IPS-11a (cell line): ENCODE data around the gene THAP4.
"Not testable (repeated sequence)": the region's sequence is repeated elsewhere in the genome, so short reads cannot be mapped to it uniquely, and the experiment has no call there.

Source experiments
- H3K4me3 ChIP-seq: one replicate; pipeline ENCODE4 v1.5.1; 2013; ENCODE audit warnings: low read depth, low read length, control low read depth

The THAP4 gene

GRCh38 chr2:241589863-241590262 is 47.1 kb downstream of the THAP4 start:
- H3K4me3 ChIP-seq, result not testable (repeated sequence)

GRCh38 chr2:241586564-241587264 is 50.2 kb downstream of the THAP4 start:
- no peak overlapping the region for H3K4me3 ChIP-seq

GRCh38 chr2:241584436-241584835 is 52.5 kb downstream of the THAP4 start:
- H3K4me3 ChIP-seq, result no peak overlapping the region

GRCh38 chr2:241582806-241583205 is 54.2 kb downstream of the THAP4 start:
- H3K4me3 ChIP-seq, result no peak overlapping the region

- H3K4me3 ChIP-seq, result no peak overlapping the region
Measured at GRCh38 chr2:241582328-241582727, 54.6 kb downstream of the THAP4 start.

- no peak overlapping the region for H3K4me3 ChIP-seq
Measured at GRCh38 chr2:241579281-241579680, 57.7 kb downstream of the THAP4 start.

- no peak overlapping the region for H3K4me3 ChIP-seq
Measured at GRCh38 chr2:241577413-241578122, 59.4 kb downstream of the THAP4 start.

- H3K4me3 ChIP-seq, result no peak overlapping the region
Measured at GRCh38 chr2:241576293-241576654, 60.7 kb downstream of the THAP4 start.

GRCh38 chr2:241575624-241576292 is 61.2 kb downstream of the THAP4 start:
- H3K4me3 ChIP-seq, result no peak overlapping the region

- H3K4me3 ChIP-seq, result no peak overlapping the region
Measured at GRCh38 chr2:241574911-241575623, 61.9 kb downstream of the THAP4 start.

- no peak overlapping the region for H3K4me3 ChIP-seq
Measured at GRCh38 chr2:241573741-241574140, 63.2 kb downstream of the THAP4 start.

- H3K4me3 ChIP-seq, result not testable (repeated sequence)
Measured at GRCh38 chr2:241572915-241573651, 63.9 kb downstream of the THAP4 start.

GRCh38 chr2:241571821-241572620 is 64.9 kb downstream of the THAP4 start:
- H3K4me3 ChIP-seq, result no peak overlapping the region

GRCh38 chr2:241570961-241571581 is 65.9 kb downstream of the THAP4 start:
- no peak overlapping the region for H3K4me3 ChIP-seq

- no peak overlapping the region for H3K4me3 ChIP-seq
Measured at GRCh38 chr2:241569831-241570281, 67.1 kb downstream of the THAP4 start.

- H3K4me3 ChIP-seq, result no peak overlapping the region
Measured at GRCh38 chr2:241568726-241569125, 68.2 kb downstream of the THAP4 start.

GRCh38 chr2:241567776-241568175 is 69.2 kb downstream of the THAP4 start:
- H3K4me3 ChIP-seq, result no peak overlapping the region

- not testable (repeated sequence) for H3K4me3 ChIP-seq
Measured at GRCh38 chr2:241567266-241567665, 69.7 kb downstream of the THAP4 start.

GRCh38 chr2:241566468-241566867 is 70.5 kb downstream of the THAP4 start:
- H3K4me3 ChIP-seq, result no peak overlapping the region
